Activated T-cell treated with anti-CD3 and anti-CD28 coated beads, Interleukin-2, amount 50 U/mL, for 72 hours (primary cell): ENCODE data around the gene DEFB115. TPM values are rescaled to one million over a fixed set of nuclear protein-coding genes. Genes with fewer than 3 reads are reported as not detected.
"Not testable (repeated sequence)": the region's sequence is repeated elsewhere in the genome, so short reads cannot be mapped to it uniquely, and the experiment has no call there.

Experiments used
- ATAC-seq, 2 donors: fragments of 150-1000 bp; cut with Tn5 transposase; replicated peaks in 1 of 2; 2 replicates each; pipeline ENCODE4 v1.10.0; 2021; ENCODE audit warnings: moderate library complexity in 2 of 2, mild to moderate bottlenecking in 1 of 2
- DNase-seq, 2 donors: peaks; one replicate each; pipeline ENCODE4 v3.0.0; 2021 to 2022; ENCODE audit warnings: mixed read lengths in 1 of 2
- H3K27ac Mint-ChIP-seq: one replicate; pipeline ENCODE4 v1.8.0; 2022; ENCODE audit warnings: mild to moderate bottlenecking, moderate library complexity, mixed read lengths
- H3K27me3 Mint-ChIP-seq: one replicate; pipeline ENCODE4 v1.8.0; 2022; ENCODE audit warnings: low read depth, mixed read lengths
- H3K36me3 Mint-ChIP-seq, 2 donors: one replicate each; pipeline ENCODE4 v1.8.0; 2022; ENCODE audit warnings: mixed read lengths in 2 of 2, mild to moderate bottlenecking in 1 of 2; ENCODE audit not compliant: insufficient read depth in 2 of 2
- H3K4me1 Mint-ChIP-seq: one replicate; pipeline ENCODE4 v1.8.0; 2022; ENCODE audit warnings: low read depth, mixed read lengths
- H3K4me3 Mint-ChIP-seq, 2 donors: one replicate each; pipeline ENCODE4 v1.8.0; 2022; ENCODE audit warnings: mild to moderate bottlenecking in 2 of 2, mixed read lengths in 2 of 2, moderate library complexity in 2 of 2
- H3K9me3 Mint-ChIP-seq, 2 donors: one replicate each; pipeline ENCODE4 v1.8.0; 2022; ENCODE audit warnings: mixed read lengths in 2 of 2
- total RNA-seq, 2 donors: library from RNA; stranded (reverse); gene quantifications; one replicate each; pipeline ENCODE4 v1.2.3, GENCODE V29; 2022

Gene DEFB115, protein sequence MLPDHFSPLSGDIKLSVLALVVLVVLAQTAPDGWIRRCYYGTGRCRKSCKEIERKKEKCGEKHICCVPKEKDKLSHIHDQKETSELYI
- total RNA-seq = not detected

DNA sequence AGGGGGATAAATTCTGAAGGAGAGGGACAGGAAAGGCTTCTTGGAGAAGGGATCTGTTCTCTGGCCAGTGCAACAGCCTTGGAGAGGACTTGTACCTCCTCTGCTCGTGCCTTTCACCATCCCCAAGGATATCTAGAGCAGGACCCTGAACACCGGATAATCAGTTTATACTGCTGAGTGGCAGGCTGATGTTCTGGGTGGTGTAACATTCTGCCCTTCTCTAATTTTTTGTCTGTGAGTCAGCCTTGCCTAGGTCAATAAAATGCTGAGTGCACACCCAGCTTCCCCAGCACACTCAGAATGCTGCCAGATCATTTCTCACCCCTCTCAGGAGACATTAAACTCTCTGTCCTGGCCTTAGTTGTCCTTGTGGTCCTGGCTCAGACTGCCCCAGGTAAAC, at the start of gene DEFB115:
TSS of gene DEFB115 (plus strand) at position 301 of the 400 bp plus-strand sequence. CDS start at position 301, 0 bp downstream.
- Mint-ChIP-seq H3K27me3 (no peaks in the 10 kb centered on the region), H3K36me3 (no peaks in the 10 kb centered on the region), H3K4me1 (no peaks in the 10 kb centered on the region), H3K27ac (no peak within 1 kb of the TSS), H3K9me3 (peaks cover 11 to 15% of the 10 kb centered on the region in 2 donors), H3K4me3 (no peak within 1 kb of the TSS)
- no peak for ATAC-seq
- no peak for DNase-seq

DNA sequence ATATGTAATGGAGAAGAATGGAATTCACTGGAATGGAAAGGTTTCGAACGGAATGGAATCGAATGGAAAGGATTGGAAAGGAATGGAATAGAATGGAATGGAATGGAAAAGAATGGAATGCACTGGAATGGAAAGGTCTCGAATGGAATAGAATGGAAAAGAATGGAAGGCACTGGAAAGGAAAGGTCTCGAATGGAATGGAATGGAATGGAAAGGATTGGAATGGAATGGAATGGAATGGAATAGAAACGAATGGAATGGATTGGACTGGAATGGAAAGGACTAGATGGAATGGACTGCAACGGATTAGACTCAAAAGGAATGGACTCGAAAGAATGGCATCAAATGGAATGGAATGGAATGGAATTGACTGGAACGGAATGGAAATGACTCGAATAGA, 20.5 kb upstream of the DEFB115 start:
- ATAC-seq = no peak
- no peak for DNase-seq
- no peak overlapping the region for H3K27ac Mint-ChIP-seq
- H3K27me3 Mint-ChIP-seq = no peaks in the 10 kb centered on the region
- no peaks in the 10 kb centered on the region for H3K36me3 Mint-ChIP-seq
- H3K4me1 Mint-ChIP-seq = no peaks in the 10 kb centered on the region
- H3K4me3 Mint-ChIP-seq = no peak overlapping the region
- H3K9me3 Mint-ChIP-seq = no peaks in the 10 kb centered on the region

DNA sequence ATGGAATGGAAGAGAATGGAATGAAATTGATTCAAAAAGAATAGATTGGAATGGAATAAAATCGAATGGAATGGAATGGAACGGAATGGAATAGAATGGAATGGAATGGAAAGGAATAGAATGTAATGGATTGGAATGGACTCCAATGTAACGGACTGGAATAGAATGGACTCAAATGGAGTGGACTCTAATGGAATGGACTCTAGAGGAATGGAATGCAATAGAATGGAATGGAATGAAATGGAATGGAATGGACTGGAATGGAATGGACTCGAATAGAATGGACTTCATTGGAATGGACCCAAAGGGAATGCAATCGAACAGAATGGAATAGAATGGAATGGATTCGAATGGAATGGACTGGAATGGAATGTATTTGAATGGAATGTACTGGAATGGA, 19.7 kb upstream of the DEFB115 start:
- ATAC-seq = no peak
- Mint-ChIP-seq H3K4me3 (no peak overlapping the region), H3K27ac (no peak overlapping the region), H3K36me3 (no peaks in the 10 kb centered on the region), H3K4me1 (no peaks in the 10 kb centered on the region), H3K9me3 (no peaks in the 10 kb centered on the region), H3K27me3 (no peaks in the 10 kb centered on the region)
- no peak for DNase-seq

DNA sequence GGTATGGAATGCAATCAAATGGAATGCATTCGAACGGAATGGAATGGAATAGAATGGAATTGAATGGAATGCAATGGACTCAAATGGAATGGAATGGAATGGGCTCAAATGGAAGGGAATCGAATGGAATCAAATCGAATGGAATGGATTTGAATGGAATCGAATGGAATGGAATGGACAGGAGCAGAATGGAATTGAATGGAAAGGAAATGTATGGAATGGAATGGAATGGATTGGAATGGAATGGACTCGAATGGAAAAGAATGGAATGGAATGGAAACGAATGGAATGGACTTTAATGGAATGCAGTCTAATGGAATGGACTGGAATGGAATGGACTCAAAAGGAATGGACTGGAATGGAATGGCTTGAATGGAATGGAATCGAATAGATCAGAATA, 18.3 kb upstream of the DEFB115 start:
- ATAC-seq (no peak), DNase-seq (no peak)
- H3K27ac Mint-ChIP-seq = no peak overlapping the region
- no peaks in the 10 kb centered on the region for H3K36me3 Mint-ChIP-seq
- H3K9me3 Mint-ChIP-seq = no peaks in the 10 kb centered on the region
- H3K4me1 Mint-ChIP-seq = no peaks in the 10 kb centered on the region
- no peak overlapping the region for H3K4me3 Mint-ChIP-seq
- no peaks in the 10 kb centered on the region for H3K27me3 Mint-ChIP-seq

DNA sequence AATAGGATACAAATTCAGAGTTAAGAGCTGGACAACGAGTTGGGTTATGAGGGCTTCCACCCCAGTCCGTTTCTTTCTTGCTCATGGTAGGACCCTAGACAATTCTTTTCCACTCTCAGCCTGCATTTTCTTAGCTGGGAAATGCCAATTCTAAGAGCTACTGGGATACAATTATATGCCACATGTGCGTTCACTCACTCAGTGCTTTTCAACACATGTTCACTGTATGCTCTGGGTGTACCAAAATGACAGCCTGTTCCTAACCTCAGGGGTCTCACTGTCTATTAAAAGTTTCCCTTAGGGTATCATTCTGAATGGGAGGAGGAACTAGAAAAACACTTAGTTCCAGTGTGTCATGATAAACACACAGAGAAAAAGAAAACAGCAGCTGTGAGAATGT, 505 bp upstream of the DEFB115 start:
- no peaks in the 10 kb centered on the region for H3K36me3 Mint-ChIP-seq
- H3K9me3 Mint-ChIP-seq = peaks cover 11 to 15% of the 10 kb centered on the region in 2 donors
- DNase-seq (no peak), ATAC-seq (no peak)
- no peak overlapping the region for H3K4me3 Mint-ChIP-seq
- no peak overlapping the region for H3K27ac Mint-ChIP-seq
- H3K4me1 Mint-ChIP-seq = no peaks in the 10 kb centered on the region
- H3K27me3 Mint-ChIP-seq = no peaks in the 10 kb centered on the region

DNA sequence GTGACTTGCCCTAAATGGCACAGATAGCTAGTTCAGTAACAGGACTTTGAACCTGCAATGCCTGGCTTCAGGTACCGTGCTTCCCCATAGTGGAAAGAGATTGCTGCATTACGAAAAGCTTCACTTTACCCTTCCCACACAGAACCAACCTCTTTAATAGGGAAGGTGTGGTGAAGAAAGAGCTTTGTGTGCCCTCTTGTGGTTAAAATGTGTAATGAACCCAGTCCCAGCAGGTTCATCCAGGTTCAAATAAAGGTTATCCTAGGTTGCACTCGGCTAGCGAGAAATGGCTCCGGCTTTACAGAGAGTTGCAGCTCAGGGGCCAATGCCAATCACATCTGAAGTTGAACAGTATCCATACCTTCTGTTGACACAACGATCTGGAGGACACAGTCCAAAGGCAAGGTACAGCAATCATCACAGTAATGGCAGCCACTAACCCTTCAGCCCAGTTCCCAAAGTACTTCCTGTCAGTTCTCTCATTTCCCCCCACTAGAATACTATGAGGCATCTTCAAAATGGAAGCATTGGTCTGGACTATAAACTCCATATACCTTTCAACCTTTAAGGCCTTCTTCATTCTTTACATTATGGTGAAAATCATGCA, 3.0 kb downstream of the DEFB115 start:
- H3K36me3 Mint-ChIP-seq = no peaks in the 10 kb centered on the region
- H3K4me3 Mint-ChIP-seq = no peak overlapping the region
- H3K9me3 Mint-ChIP-seq = peaks cover 11 to 12% of the 10 kb centered on the region in 2 donors
- H3K27me3 Mint-ChIP-seq = no peaks in the 10 kb centered on the region
- DNase-seq = no peak
- H3K4me1 Mint-ChIP-seq = no peaks in the 10 kb centered on the region
- H3K27ac Mint-ChIP-seq = no peak overlapping the region
- ATAC-seq = no peak

- no peak for ATAC-seq
- H3K9me3 Mint-ChIP-seq = peaks cover 12 to 17% of the 10 kb centered on the region in 2 donors
- DNase-seq = no peak
- no peaks in the 10 kb centered on the region for H3K4me1 Mint-ChIP-seq
- peaks cover 5 to 8% of the 10 kb centered on the region in 2 donors for H3K36me3 Mint-ChIP-seq
- no peaks in the 10 kb centered on the region for H3K27me3 Mint-ChIP-seq
- no peak overlapping the region for H3K27ac Mint-ChIP-seq
- H3K4me3 Mint-ChIP-seq = no peak overlapping the region
Measured at GRCh38 chr20:31274441-31274840, 17.0 kb downstream of the DEFB115 start.

DNA sequence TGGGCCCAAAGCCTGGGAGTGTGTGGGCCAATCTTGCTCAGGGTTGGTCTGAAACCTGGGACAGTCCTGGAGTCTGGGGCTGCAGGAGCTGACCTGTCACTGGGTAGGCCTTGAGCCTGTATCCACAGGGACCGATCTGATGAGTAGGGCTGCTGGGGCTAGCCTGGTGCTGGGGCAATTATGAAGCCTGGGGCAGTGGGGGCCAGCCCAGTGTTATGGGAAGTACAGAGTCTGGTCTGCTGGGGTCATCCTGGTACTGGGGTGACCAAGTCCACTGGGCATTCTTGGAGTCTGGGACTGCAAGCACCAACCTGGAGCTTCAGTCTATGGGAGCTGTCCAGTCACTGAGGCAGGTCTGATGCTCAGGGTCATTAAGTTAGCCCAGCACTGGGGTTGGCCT, 20.7 kb downstream of the DEFB115 start:
- DNase-seq (no peak), ATAC-seq (no peak)
- H3K27me3 Mint-ChIP-seq = no peaks in the 10 kb centered on the region
- H3K9me3 Mint-ChIP-seq = peaks cover 7 to 12% of the 10 kb centered on the region in 2 donors
- H3K4me3 Mint-ChIP-seq = no peak overlapping the region
- H3K36me3 Mint-ChIP-seq = peaks cover 1% of the 10 kb centered on the region in 2 donors
- no peaks in the 10 kb centered on the region for H3K4me1 Mint-ChIP-seq
- H3K27ac Mint-ChIP-seq = no peak overlapping the region

- not testable (repeated sequence) for H3K27ac Mint-ChIP-seq, ATAC-seq, H3K27me3 Mint-ChIP-seq, H3K4me1 Mint-ChIP-seq, H3K36me3 Mint-ChIP-seq, DNase-seq, H3K4me3 Mint-ChIP-seq
- peaks cover 10 to 16% of the 10 kb centered on the region in 2 donors for H3K9me3 Mint-ChIP-seq
Measured at GRCh38 chr20:31284964-31285363, 27.5 kb downstream of the DEFB115 start.

- ATAC-seq (no peak), DNase-seq (no peak)
- Mint-ChIP-seq H3K9me3 (peaks cover 2 to 4% of the 10 kb centered on the region in 2 donors), H3K27ac (no peak within 1 kb of the TSS), H3K4me1 (no peaks in the 10 kb centered on the region), H3K36me3 (no peaks in the 10 kb centered on the region), H3K27me3 (no peaks in the 10 kb centered on the region), H3K4me3 (no peak within 1 kb of the TSS)
Measured at GRCh38 chr20:31308535-31309162, 51.2 kb downstream of the DEFB115 start, which contains the start of gene DEFB116. Gene DEFB116 (minus strand): TSS chr20:31308585. CDS start chr20:31308585, 0 bp downstream.

Other genes with a start within 250 kb of the DEFB115 start
- not detected for gene DEFB116, start 50.9 kb downstream of the DEFB115 start, total RNA-seq
- not detected for gene DEFB118, start 110.9 kb downstream of the DEFB115 start, total RNA-seq
- gene DEFB119, start 132.9 kb downstream of the DEFB115 start, total RNA-seq = not detected
- gene DEFB121, start 148.6 kb downstream of the DEFB115 start, total RNA-seq = not detected
- not detected for gene DEFB123, start 183.0 kb downstream of the DEFB115 start, total RNA-seq
- not detected for gene DEFB124, start 217.5 kb downstream of the DEFB115 start, total RNA-seq
- gene REM1, start 217.6 kb downstream of the DEFB115 start, total RNA-seq = not detected